ENCODE results near the gene NPHS2.
"Not testable (repeated sequence)": the region's sequence is repeated elsewhere in the genome, so short reads cannot be mapped to it uniquely, and the experiment has no call there.

The NPHS2 gene

DNA sequence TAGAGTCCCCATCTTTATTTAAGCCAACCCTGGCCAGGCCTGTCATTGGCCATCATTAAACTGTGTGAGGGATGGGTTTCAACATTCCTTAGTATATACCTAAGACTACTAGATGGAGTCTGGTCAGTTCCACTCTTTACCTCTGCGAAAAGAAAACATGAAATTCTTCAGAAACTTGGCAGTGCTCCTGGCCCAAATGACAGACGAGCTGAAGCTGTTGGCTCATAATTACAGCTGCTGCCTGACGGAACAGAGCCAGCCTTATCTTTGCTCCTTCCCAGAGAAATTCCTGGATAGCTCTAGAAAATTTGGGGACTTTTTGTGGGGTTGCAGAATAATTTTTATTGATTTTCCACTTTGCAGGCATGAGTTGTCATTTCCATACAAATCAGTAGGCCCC lies 30.4 kb downstream of the NPHS2 start:
- DNase-seq, result no peak

DNA sequence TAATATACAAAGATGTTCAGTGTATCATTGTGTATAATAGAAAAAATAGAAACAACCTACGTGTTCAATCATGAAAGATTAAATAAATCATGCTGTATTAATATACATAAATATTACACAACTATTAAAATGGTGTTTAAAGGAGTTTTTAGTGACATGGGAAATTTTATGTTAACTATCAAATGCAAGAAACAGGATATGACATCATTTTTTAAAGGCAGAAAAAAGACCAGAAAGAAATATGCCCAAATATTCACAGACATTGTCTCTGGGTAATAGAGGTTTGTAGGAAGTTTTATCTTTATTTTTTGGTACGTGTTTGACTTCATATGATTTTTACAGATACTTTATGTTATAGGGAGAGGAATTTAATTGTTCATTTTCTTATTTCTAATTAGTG lies 34.0 kb downstream of the NPHS2 start:
- no peak for DNase-seq

DNA sequence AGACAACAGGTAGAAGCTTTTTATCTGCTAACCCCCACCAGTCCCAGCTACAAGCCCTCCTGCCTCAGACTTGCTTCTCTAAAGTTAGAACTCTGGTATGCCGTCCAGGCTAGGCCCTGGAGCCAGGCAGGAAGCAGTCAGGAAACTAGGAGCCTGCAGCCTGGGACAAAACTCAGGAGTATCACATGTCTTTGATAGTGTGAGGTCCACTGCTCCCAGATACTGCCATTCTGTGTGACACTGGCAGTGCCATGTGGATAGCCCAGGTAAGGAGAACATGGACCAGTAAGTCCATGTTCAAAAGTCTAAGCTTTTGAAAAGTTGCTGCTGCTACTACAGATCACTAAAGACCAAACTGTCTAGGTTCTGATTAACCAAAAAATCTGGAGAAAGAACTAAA lies 45.4 kb downstream of the NPHS2 start:
- no peak for DNase-seq

DNA sequence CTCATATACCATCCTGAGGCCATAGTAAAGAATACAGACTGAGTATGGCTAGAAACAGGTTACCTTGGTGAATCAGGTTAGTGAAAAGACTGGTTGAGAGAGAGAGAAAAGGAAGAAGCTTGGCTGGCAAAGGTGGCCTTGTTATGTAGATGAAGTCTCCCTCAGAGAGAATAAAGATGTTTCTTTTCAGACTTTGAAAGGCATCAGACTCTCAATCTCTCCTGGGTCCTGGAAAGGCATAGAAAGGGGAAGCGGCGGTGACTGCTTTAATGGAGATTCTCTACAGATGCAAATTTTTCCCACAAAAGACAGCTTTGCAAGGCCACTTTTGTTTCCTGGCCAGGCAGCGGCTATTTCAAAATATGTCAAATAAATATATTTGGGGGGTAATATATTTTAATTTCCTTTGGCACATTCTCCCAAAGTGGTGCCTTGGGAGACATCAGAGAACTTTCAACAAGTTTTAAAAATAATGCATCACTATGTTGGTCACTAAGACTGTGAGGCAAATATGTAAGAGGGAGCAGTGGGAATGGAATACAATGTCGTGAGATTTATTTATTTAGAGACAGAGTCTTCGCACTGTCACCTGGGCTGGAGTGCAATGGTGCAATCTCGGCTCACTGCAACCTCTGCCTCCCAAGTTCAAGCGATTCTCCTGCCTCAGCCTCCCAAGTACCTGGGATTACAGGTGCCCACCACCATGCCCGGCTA lies 46.1 kb downstream of the NPHS2 start:
- DNase-seq, result no peak

DNA sequence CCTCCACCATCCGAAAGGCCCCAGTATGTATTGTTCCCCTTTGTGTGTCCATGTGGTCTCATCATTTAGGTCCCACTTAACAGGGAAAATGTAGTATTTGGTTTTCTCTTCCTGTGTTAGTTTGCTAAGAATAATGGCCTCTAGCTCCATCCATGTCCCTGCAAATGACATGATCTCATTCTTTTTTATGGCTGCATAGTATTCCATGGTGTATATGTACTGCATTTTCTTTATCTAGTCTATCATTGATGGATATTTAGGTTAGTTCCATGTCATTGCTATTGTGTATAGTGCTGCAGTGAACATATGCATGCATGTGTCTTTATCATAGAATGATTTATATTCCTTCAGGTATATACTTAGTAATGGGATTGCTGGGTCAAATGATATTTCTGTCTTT lies 57.2 kb downstream of the NPHS2 start:
- DNase-seq, result not testable (repeated sequence)

DNA sequence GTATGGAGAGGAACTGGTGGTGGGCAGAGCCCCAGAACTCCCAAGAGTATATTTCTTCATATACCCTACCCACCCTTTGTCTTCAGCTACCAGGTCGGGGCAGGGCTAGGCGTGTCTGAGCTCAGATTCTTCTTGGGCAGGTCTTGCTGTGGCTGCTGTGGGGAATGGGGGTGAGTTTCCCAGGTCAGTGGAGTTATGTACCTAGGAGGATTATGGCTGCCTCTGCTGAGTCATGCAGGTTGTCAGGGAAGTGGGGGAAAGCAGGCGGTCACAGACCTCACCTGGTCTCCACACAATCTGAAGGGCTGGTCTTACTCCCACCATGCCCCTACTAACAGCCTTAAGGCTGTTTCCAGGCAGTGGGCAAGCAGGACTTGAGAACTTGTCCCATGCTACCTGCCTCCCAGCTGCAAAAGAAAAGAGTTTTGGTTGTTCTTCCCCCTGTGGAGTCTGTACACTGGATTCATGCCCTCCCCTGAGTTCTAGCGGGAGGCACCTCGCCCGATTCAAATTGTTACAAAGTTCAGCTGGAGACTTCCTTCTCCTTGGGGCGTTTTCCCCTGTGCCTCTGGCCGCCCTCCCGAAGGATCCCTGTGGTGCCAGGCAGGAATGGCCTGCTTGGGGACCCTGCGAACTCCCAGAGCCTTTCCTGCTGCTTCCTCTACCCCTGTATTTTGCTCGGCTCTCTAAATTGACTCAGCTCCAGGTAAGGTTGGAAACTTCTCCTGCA lies 58.6 kb downstream of the NPHS2 start:
- no peak for DNase-seq

DNA sequence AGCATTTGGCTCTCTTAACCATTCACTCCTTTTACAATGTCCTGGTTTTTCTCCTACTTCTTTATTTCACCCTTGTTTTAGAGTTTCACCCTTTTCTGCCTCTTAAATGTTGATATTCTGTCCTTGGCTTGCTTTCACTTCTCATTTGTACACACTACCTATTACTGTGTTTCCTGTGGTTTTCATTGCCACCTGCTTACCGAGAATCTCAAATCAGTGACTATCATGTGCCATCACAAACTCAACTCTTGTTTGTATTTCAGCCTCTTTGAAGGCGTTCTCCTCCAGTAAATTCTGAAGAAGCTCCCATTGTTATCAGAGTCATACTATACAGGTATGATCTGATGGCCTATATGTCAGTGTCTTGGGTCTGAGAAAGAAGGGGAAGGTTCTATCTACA lies 65.7 kb downstream of the NPHS2 start:
- no peak for DNase-seq

DNA sequence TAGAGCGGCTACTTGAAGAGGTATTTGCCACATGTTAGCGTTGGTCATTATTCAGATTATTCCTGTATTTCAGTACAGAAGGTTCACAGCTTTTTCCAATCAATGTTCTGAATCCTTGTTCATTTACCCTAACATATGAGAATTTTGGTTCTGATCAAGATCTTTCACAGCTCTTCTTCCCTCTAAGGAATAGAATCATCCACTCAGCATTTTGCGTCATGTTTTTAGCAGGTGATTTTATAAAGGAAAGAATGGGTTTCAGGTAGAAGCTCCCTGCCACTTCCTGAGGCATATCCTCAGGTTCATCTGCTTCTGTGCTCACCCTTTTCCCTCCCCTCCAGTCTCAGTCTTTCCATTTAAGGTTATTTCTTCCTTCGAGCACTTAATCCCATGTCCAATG lies 66.4 kb downstream of the NPHS2 start:
- no peak for DNase-seq

DNA sequence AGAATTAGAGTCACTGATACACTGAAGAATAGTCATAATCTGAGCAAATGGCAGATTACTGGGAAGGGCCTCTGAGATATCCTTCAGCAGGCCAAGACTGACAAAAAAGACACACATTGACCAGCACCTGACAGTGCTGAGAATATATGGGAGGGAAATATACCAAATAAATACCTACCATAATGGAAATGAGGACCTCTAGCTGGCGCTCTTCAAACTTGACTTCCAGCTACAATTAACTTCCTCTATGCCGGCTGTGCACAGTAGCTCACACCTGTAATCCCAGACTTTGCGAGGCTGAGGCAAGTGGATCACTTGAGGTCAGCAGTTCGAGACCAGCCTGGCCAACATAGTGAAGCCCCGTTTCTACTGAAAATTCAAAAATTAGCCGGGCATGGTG lies 69.5 kb downstream of the NPHS2 start:
- DNase-seq, result no peak
